ENCODE measurements around the gene PCMTD2.

GRCh38 chr20:64246616-64247306 lies 8.8 kb upstream of the PCMTD2 start:
- no peak for TF ChIP-seq ESRRA (CRISPR knock-in tag; IDR thresholded peaks at IDR 0.05; ENCODE audit: borderline replicate concordance)
- no peak for TF ChIP-seq FOXP1 (CRISPR knock-in tag; IDR thresholded peaks at IDR 0.05; ENCODE audit: borderline replicate concordance)
- no peak for TF ChIP-seq ATF3 (CRISPR knock-in tag; conservative IDR thresholded peaks at IDR 0.05)
- TF ChIP-seq, protein P1, sequence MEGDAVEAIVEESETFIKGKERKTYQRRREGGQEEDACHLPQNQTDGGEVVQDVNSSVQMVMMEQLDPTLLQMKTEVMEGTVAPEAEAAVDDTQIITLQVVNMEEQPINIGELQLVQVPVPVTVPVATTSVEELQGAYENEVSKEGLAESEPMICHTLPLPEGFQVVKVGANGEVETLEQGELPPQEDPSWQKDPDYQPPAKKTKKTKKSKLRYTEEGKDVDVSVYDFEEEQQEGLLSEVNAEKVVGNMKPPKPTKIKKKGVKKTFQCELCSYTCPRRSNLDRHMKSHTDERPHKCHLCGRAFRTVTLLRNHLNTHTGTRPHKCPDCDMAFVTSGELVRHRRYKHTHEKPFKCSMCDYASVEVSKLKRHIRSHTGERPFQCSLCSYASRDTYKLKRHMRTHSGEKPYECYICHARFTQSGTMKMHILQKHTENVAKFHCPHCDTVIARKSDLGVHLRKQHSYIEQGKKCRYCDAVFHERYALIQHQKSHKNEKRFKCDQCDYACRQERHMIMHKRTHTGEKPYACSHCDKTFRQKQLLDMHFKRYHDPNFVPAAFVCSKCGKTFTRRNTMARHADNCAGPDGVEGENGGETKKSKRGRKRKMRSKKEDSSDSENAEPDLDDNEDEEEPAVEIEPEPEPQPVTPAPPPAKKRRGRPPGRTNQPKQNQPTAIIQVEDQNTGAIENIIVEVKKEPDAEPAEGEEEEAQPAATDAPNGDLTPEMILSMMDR (IDR thresholded peaks at IDR 0.05): no peak
- no peak for TF ChIP-seq JAZF1 (CRISPR knock-in tag; IDR thresholded peaks at IDR 0.05)
- TF ChIP-seq MYBL2 (CRISPR knock-in tag; IDR thresholded peaks at IDR 0.05): no peak
- TF ChIP-seq JUN (CRISPR knock-in tag; IDR thresholded peaks at IDR 0.05): no peak
- no peak for TF ChIP-seq FOXJ3 (CRISPR knock-in tag; IDR thresholded peaks at IDR 0.05; ENCODE audit: borderline replicate concordance)
- TF ChIP-seq, protein P2, sequence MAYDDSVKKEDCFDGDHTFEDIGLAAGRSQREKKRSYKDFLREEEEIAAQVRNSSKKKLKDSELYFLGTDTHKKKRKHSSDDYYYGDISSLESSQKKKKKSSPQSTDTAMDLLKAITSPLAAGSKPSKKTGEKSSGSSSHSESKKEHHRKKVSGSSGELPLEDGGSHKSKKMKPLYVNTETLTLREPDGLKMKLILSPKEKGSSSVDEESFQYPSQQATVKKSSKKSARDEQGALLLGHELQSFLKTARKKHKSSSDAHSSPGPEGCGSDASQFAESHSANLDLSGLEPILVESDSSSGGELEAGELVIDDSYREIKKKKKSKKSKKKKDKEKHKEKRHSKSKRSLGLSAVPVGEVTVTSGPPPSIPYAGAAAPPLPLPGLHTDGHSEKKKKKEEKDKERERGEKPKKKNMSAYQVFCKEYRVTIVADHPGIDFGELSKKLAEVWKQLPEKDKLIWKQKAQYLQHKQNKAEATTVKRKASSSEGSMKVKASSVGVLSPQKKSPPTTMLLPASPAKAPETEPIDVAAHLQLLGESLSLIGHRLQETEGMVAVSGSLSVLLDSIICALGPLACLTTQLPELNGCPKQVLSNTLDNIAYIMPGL (CRISPR knock-in tag; IDR thresholded peaks at IDR 0.05): no peak
- TF ChIP-seq, protein P3, sequence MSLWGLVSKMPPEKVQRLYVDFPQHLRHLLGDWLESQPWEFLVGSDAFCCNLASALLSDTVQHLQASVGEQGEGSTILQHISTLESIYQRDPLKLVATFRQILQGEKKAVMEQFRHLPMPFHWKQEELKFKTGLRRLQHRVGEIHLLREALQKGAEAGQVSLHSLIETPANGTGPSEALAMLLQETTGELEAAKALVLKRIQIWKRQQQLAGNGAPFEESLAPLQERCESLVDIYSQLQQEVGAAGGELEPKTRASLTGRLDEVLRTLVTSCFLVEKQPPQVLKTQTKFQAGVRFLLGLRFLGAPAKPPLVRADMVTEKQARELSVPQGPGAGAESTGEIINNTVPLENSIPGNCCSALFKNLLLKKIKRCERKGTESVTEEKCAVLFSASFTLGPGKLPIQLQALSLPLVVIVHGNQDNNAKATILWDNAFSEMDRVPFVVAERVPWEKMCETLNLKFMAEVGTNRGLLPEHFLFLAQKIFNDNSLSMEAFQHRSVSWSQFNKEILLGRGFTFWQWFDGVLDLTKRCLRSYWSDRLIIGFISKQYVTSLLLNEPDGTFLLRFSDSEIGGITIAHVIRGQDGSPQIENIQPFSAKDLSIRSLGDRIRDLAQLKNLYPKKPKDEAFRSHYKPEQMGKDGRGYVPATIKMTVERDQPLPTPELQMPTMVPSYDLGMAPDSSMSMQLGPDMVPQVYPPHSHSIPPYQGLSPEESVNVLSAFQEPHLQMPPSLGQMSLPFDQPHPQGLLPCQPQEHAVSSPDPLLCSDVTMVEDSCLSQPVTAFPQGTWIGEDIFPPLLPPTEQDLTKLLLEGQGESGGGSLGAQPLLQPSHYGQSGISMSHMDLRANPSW (CRISPR knock-in tag; conservative IDR thresholded peaks at IDR 0.05; ENCODE audit: low read depth): no peak

Measured in WTC11 (cell line).